ENCODE results near the gene MS4A4A. TPM values are rescaled to one million over a fixed set of nuclear protein-coding genes. Genes with fewer than 3 reads are reported as not detected.

The MS4A4A gene
- total RNA-seq = not detected
- not detected for polyA plus RNA-seq (2013, experiment 1 of 2)
- not detected for polyA plus RNA-seq (2013, experiment 2 of 2)
- long read RNA-seq, experiment 1 = 0 reads
- long read RNA-seq, experiment 2 = 0 reads
- long read RNA-seq, experiment 3 = 0 reads
- long read RNA-seq, experiment 4 = 0 reads

GRCh38 chr11:60280412-60280811 is at the start of gene MS4A4A:
MS4A4A (plus strand) TSS chr11:60280666; CDS start chr11:60280676, 10 bp downstream.
- H3K9me3 ChIP-seq (ENCODE audit: control insufficient read depth, low read length) = no peaks in the 10 kb centered on the region
- Mint-ChIP-seq H3K9me3 (peaks cover 5% of the 10 kb centered on the region), H3K27me3 (ENCODE audit: insufficient read depth) (no peaks in the 10 kb centered on the region), H3K4me1 (no peaks in the 10 kb centered on the region), H3K4me3 (no peak within 1 kb of the TSS), H3K27ac (no peak within 1 kb of the TSS), H3K36me3 (ENCODE audit: low read depth) (no peaks in the 10 kb centered on the region)
- WGBS, 2 experiments (ENCODE audit: insufficient coverage in 1 of 2, insufficient read length in 1 of 2) = 95 to 100% methylated on average over 2 to 3 of the region's 3 CpGs
- H3K27me3 ChIP-seq (ENCODE audit: control insufficient read depth, insufficient read depth, low read length, poor library complexity, severe bottlenecking) = no peaks in the 10 kb centered on the region
- H3K36me3 ChIP-seq (ENCODE audit: control insufficient read depth, insufficient read depth, low read length) = no peaks in the 10 kb centered on the region
- no peak within 1 kb of the TSS for H3K27ac ChIP-seq (ENCODE audit: low read depth, low read length)
- TF ChIP-seq CTCF (conservative IDR thresholded peaks at IDR 0.05) = no peak
- no peak within 1 kb of the TSS for H3K9ac ChIP-seq (ENCODE audit: extremely low read depth, low read length, poor library complexity, severe bottlenecking)
- no peak within 1 kb of the TSS for H3K4me3 ChIP-seq (ENCODE audit: low read length)
- no peaks in the 10 kb centered on the region for H3K4me1 ChIP-seq (ENCODE audit: control insufficient read depth, insufficient read depth, low read length)
- DNase-seq = no peak

- no CpG with 5 or more reads among the region's 1 CpG for WGBS, 2 experiments (ENCODE audit: insufficient coverage in 1 of 2, insufficient read length in 1 of 2)
- Histone ChIP-seq H3K27ac (ENCODE audit: low read depth, low read length) (no peak overlapping the region), H3K36me3 (ENCODE audit: control insufficient read depth, insufficient read depth, low read length) (no peaks in the 10 kb centered on the region), H3K4me3 (ENCODE audit: low read length) (no peak overlapping the region), H3K27me3 (ENCODE audit: control insufficient read depth, insufficient read depth, low read length, poor library complexity, severe bottlenecking) (no peaks in the 10 kb centered on the region), H3K4me1 (ENCODE audit: control insufficient read depth, insufficient read depth, low read length) (no peaks in the 10 kb centered on the region), H3K9ac (ENCODE audit: extremely low read depth, low read length, poor library complexity, severe bottlenecking) (no peak overlapping the region), H3K9me3 (ENCODE audit: control insufficient read depth, low read length) (no peaks in the 10 kb centered on the region)
- no peak for TF ChIP-seq CTCF (conservative IDR thresholded peaks at IDR 0.05)
- Mint-ChIP-seq H3K4me3 (no peak overlapping the region), H3K36me3 (ENCODE audit: low read depth) (no peaks in the 10 kb centered on the region), H3K27me3 (ENCODE audit: insufficient read depth) (no peaks in the 10 kb centered on the region), H3K9me3 (no peaks in the 10 kb centered on the region), H3K27ac (no peak overlapping the region), H3K4me1 (no peaks in the 10 kb centered on the region)
- no peak for DNase-seq
These were observed 49.8 kb upstream of the MS4A4A start for GRCh38 chr11:60230681-60231080.

- Histone ChIP-seq H3K27me3 (ENCODE audit: control insufficient read depth, insufficient read depth, low read length, poor library complexity, severe bottlenecking) (no peaks in the 10 kb centered on the region), H3K4me3 (ENCODE audit: low read length) (no peak overlapping the region), H3K4me1 (ENCODE audit: control insufficient read depth, insufficient read depth, low read length) (no peaks in the 10 kb centered on the region), H3K9ac (ENCODE audit: extremely low read depth, low read length, poor library complexity, severe bottlenecking) (no peak overlapping the region), H3K9me3 (ENCODE audit: control insufficient read depth, low read length) (no peaks in the 10 kb centered on the region), H3K36me3 (ENCODE audit: control insufficient read depth, insufficient read depth, low read length) (no peaks in the 10 kb centered on the region), H3K27ac (ENCODE audit: low read depth, low read length) (no peak overlapping the region)
- H3K27me3 Mint-ChIP-seq (ENCODE audit: insufficient read depth) = no peaks in the 10 kb centered on the region
- H3K9me3 Mint-ChIP-seq = no peaks in the 10 kb centered on the region
- WGBS, 2 experiments (ENCODE audit: insufficient coverage in 1 of 2, insufficient read length in 1 of 2) = 92 to 100% methylated on average over 1 to 3 of the region's 3 CpGs
- DNase-seq = no peak
- no peaks in the 10 kb centered on the region for H3K4me1 Mint-ChIP-seq
- H3K4me3 Mint-ChIP-seq = no peak overlapping the region
- H3K27ac Mint-ChIP-seq = no peak overlapping the region
- TF ChIP-seq CTCF (conservative IDR thresholded peaks at IDR 0.05) = no peak
- H3K36me3 Mint-ChIP-seq (ENCODE audit: low read depth) = no peaks in the 10 kb centered on the region
These were observed 45.1 kb upstream of the MS4A4A start for GRCh38 chr11:60235321-60235720.
